Measurements from ENCODE around the gene SCRN1. TPM values are rescaled to one million over a fixed set of nuclear protein-coding genes. Genes with fewer than 3 reads are reported as not detected.
A peak's percentile ranks its signal among the peaks of the same experiment; 100 is the strongest.

The SCRN1 gene
- total RNA-seq, 3 donors from 2014 or later = 25.9 to 32.0 (median 31.5) TPM

- intact Hi-C loops (cut with DNase I; ENCODE audit: low total_unique reads) = no loop called here
- DNase-seq (ENCODE audit: low spot score in 2 of 2) = no peak
- TF ChIP-seq POLR2A (IDR thresholded peaks at IDR 0.05) (no peak), CTCF (IDR thresholded peaks at IDR 0.05) (no peak), POLR2AphosphoS5 (IDR thresholded peaks at IDR 0.05) (no peak)
- Histone ChIP-seq H3K4me3 (no peak overlapping the region), H3K9me3 (no peaks in the 10 kb centered on the region), H3K36me3 (no peaks in the 10 kb centered on the region), H3K4me1 (no peaks in the 10 kb centered on the region), H3K27ac (peak overlapping the region in 1 of 2 donors; percentile 4), H3K27me3 (no peaks in the 10 kb centered on the region)
Observed at GRCh38 chr7:29976673-29977415, 12.8 kb downstream of the SCRN1 start.

GRCh38 chr7:29976266-29976665 lies 13.3 kb downstream of the SCRN1 start:
- no peaks in the 10 kb centered on the region for H3K4me1 ChIP-seq
- TF ChIP-seq POLR2A (IDR thresholded peaks at IDR 0.05) = no peak
- no peak for TF ChIP-seq CTCF (IDR thresholded peaks at IDR 0.05)
- no peak for TF ChIP-seq POLR2AphosphoS5 (IDR thresholded peaks at IDR 0.05)
- no peaks in the 10 kb centered on the region for H3K27me3 ChIP-seq
- H3K9me3 ChIP-seq = no peaks in the 10 kb centered on the region
- intact Hi-C loops (cut with DNase I; ENCODE audit: low total_unique reads) = no loop called here
- no peak overlapping the region for H3K27ac ChIP-seq
- H3K36me3 ChIP-seq = no peaks in the 10 kb centered on the region
- DNase-seq (ENCODE audit: low spot score in 2 of 2) = no peak
- peak overlapping the region in 1 of 3 donors; percentile 20 for H3K4me3 ChIP-seq

GRCh38 chr7:29975561-29975960 lies 14.0 kb downstream of the SCRN1 start:
- Histone ChIP-seq H3K27me3 (no peaks in the 10 kb centered on the region), H3K4me1 (no peaks in the 10 kb centered on the region), H3K27ac (no peak overlapping the region), H3K4me3 (no peak overlapping the region), H3K9me3 (no peaks in the 10 kb centered on the region), H3K36me3 (no peaks in the 10 kb centered on the region)
- TF ChIP-seq CTCF (IDR thresholded peaks at IDR 0.05) (no peak), POLR2AphosphoS5 (IDR thresholded peaks at IDR 0.05) (no peak), POLR2A (IDR thresholded peaks at IDR 0.05) (no peak)
- DNase-seq (ENCODE audit: low spot score in 2 of 2) = no peak
- intact Hi-C loops (cut with DNase I; ENCODE audit: low total_unique reads) = no loop called here

- Histone ChIP-seq H3K27me3 (no peaks in the 10 kb centered on the region), H3K36me3 (no peaks in the 10 kb centered on the region), H3K27ac (no peak overlapping the region), H3K9me3 (no peaks in the 10 kb centered on the region), H3K4me3 (no peak overlapping the region), H3K4me1 (no peaks in the 10 kb centered on the region)
- no peak for DNase-seq (ENCODE audit: low spot score in 2 of 2)
- intact Hi-C loops (cut with DNase I; ENCODE audit: low total_unique reads) = no loop called here
- TF ChIP-seq POLR2A (IDR thresholded peaks at IDR 0.05) (no peak), CTCF (IDR thresholded peaks at IDR 0.05) (no peak), POLR2AphosphoS5 (IDR thresholded peaks at IDR 0.05) (no peak)
Observed at GRCh38 chr7:29974286-29974685, 15.3 kb downstream of the SCRN1 start.

GRCh38 chr7:29972315-29972669 lies 17.3 kb downstream of the SCRN1 start:
- H3K4me3 ChIP-seq = no peak overlapping the region
- DNase-seq (ENCODE audit: low spot score in 2 of 2) = no peak
- H3K9me3 ChIP-seq = no peaks in the 10 kb centered on the region
- no peaks in the 10 kb centered on the region for H3K4me1 ChIP-seq
- TF ChIP-seq POLR2AphosphoS5 (IDR thresholded peaks at IDR 0.05) (no peak), POLR2A (IDR thresholded peaks at IDR 0.05) (no peak), CTCF (IDR thresholded peaks at IDR 0.05) (no peak)
- intact Hi-C loops (cut with DNase I; ENCODE audit: low total_unique reads) = no loop called here
- no peaks in the 10 kb centered on the region for H3K27me3 ChIP-seq
- no peaks in the 10 kb centered on the region for H3K36me3 ChIP-seq
- H3K27ac ChIP-seq = no peak overlapping the region
